NB4 (cell line): ENCODE measurements around the gene ASMT.
"Not testable (repeated sequence)": the region's sequence is repeated elsewhere in the genome, so short reads cannot be mapped to it uniquely, and the experiment has no call there.

Experiments
- DNase-seq: peaks from one replicate; pipeline ENCODE4 v3.0.0; 2010; ENCODE audit warnings: low read depth
- H3K4me3 ChIP-seq: one replicate; pipeline ENCODE4 v1.5.1; 2011; ENCODE audit warnings: mild to moderate bottlenecking, low read depth, low read length, moderate library complexity
- CTCF ChIP-seq: IDR thresholded peaks from one replicate; pipeline ENCODE4 v1.5.1; 2012; ENCODE audit warnings: low read depth, low read length
- MAX ChIP-seq: IDR thresholded peaks from 2 replicates; pipeline ENCODE4 v1.6.1; 2011; ENCODE audit warnings: low read depth, low read length
- MYC ChIP-seq: IDR thresholded peaks from 2 replicates; pipeline ENCODE4 v1.6.1; 2011; ENCODE audit warnings: low read depth, low read length
- POLR2A ChIP-seq: IDR thresholded peaks from 2 replicates; pipeline ENCODE4 v1.6.1; 2011; ENCODE audit warnings: mild to moderate bottlenecking; ENCODE audit not compliant: insufficient read length; ENCODE audit errors: extremely low read depth

ASMT gene

GRCh38 chrX:1629244-1629643 lies 14.4 kb downstream of the ASMT start:
- DNase-seq: no peak
- TF ChIP-seq MYC (no peak), POLR2A (no peak)
- H3K4me3 ChIP-seq: no peak overlapping the region

GRCh38 chrX:1646009-1646408 lies 31.1 kb downstream of the ASMT start:
- TF ChIP-seq CTCF: no peak
- no peak for TF ChIP-seq POLR2A
- no peak for TF ChIP-seq MYC
- no peak for TF ChIP-seq MAX
- DNase-seq: no peak
- H3K4me3 ChIP-seq: no peak overlapping the region

GRCh38 chrX:1649621-1650020 lies 34.8 kb downstream of the ASMT start:
- TF ChIP-seq CTCF: no peak
- TF ChIP-seq MAX: no peak
- TF ChIP-seq POLR2A: no peak
- H3K4me3 ChIP-seq: no peak overlapping the region
- DNase-seq: no peak

- TF ChIP-seq MYC: peak; percentile 41; the same call in 1 of the 2 replicates
- peak; percentile 77 for TF ChIP-seq CTCF
- peak; percentile 34; the same call in 1 of the 2 replicates for TF ChIP-seq MAX
- H3K4me3 ChIP-seq: not testable (repeated sequence)
- DNase-seq: peak; percentile 84
These were observed 37.4 kb downstream of the ASMT start for GRCh38 chrX:1652011-1652811.

GRCh38 chrX:1656379-1656778 lies 41.5 kb downstream of the ASMT start:
- no peak for DNase-seq
- TF ChIP-seq MYC: no peak
- H3K4me3 ChIP-seq: no peak overlapping the region

- H3K4me3 ChIP-seq: peak overlapping the region; percentile 32
These were observed 42.7 kb downstream of the ASMT start for GRCh38 chrX:1657367-1658070.

More at GRCh38 chrX:1657367-1658070, 42.7 kb downstream of the ASMT start:
- TF ChIP-seq MAX (no peak; the same call in 1 of the 2 replicates), CTCF (no peak), MYC (peak; percentile 26; the same call in 1 of the 2 replicates), POLR2A (peak; percentile 13)
- peak; percentile 81 for DNase-seq
